IMR-90 (cell line): ENCODE measurements around the gene EPB41L1. TPM values are rescaled to one million over a fixed set of nuclear protein-coding genes. Genes with fewer than 3 reads are reported as not detected.

Experiments used
- ATAC-seq: fragments of 200-7000 bp; cut with Tn5 transposase; 2 replicates; pipeline ENCODE4 v1.9.1; 2020; ENCODE audit warnings: low read depth, mild to moderate bottlenecking, moderate library complexity
- BruUV-seq: library from RNA; stranded (reverse); fragments of 400-500 nt; replicated peaks from 2 replicates; lab custom pipeline; 2021; lab: Mats Ljungman, UMichigan
- CTCF ChIA-PET: fragments of 300-600 bp; formaldehyde crosslinking; extraction: SDS; loops from one replicate; lab custom pipeline; 2021; ENCODE audit warnings: antibody characterized with exemption; lab: Yijun Ruan, JAX
- POLR2A ChIA-PET: fragments of 300-600 bp; sonication (Branson Sonifier 250); formaldehyde crosslinking; loops from one replicate; lab custom pipeline; 2022; ENCODE audit warnings: antibody characterized with exemption; ENCODE audit not compliant: unreplicated experiment; lab: Charles Lee
- DNase-seq: peaks from one replicate; pipeline ENCODE4 v3.0.0; 2013
- H2AFZ ChIP-seq: replicated peaks from 2 replicates; pipeline ENCODE3; 2013; ENCODE audit warnings: low read length, mild to moderate bottlenecking; ENCODE audit not compliant: poor library complexity
- H2AK5ac ChIP-seq: 2 replicates; pipeline ENCODE4 v1.6.1; 2013; ENCODE audit warnings: low read depth, low read length, inconsistent platforms
- H2AK9ac ChIP-seq: replicated peaks from 2 replicates; pipeline ENCODE3; 2013; ENCODE audit warnings: mild to moderate bottlenecking, low read depth, low read length, moderate library complexity; ENCODE audit not compliant: poor library complexity
- H2BK120ac ChIP-seq: 2 replicates; pipeline ENCODE4 v1.6.1; 2013; ENCODE audit warnings: low read depth, low read length, inconsistent platforms
- H2BK15ac ChIP-seq: 3 replicates; pipeline ENCODE4 v1.6.1; 2013; ENCODE audit warnings: low read depth, low read length, inconsistent platforms
- H2BK20ac ChIP-seq: 2 replicates; pipeline ENCODE4 v1.6.1; 2013; ENCODE audit warnings: low read depth, mild to moderate bottlenecking, inconsistent platforms, low read length, moderate library complexity
- H2BK5ac ChIP-seq: 2 replicates; pipeline ENCODE4 v1.6.1; 2013; ENCODE audit warnings: mild to moderate bottlenecking, low read depth, low read length, inconsistent platforms; ENCODE audit not compliant: poor library complexity, severe bottlenecking
- H3K14ac ChIP-seq: replicated peaks from 2 replicates; pipeline ENCODE4 v1.6.1; 2013; ENCODE audit warnings: low read depth, low read length, inconsistent platforms
- H3K18ac ChIP-seq: 2 replicates; pipeline ENCODE4 v1.6.1; 2013; ENCODE audit warnings: low read depth, low read length, control low read depth
- H3K23ac ChIP-seq: 2 replicates; pipeline ENCODE4 v1.6.1; 2013; ENCODE audit warnings: low read depth, low read length, inconsistent platforms
- H3K27ac ChIP-seq: 2 replicates; pipeline ENCODE4 v1.5.1; 2013; ENCODE audit warnings: mild to moderate bottlenecking, control low read depth, low read length; ENCODE audit not compliant: insufficient read depth
- H3K27me3 ChIP-seq: 2 replicates; pipeline ENCODE4 v1.6.1; 2013; ENCODE audit warnings: low read length; ENCODE audit not compliant: control insufficient read depth, insufficient read depth
- H3K36me3 ChIP-seq: 2 replicates; pipeline ENCODE4 v1.6.1; 2013; ENCODE audit warnings: low read length, mixed read lengths; ENCODE audit not compliant: control insufficient read depth, insufficient read depth
- H3K4ac ChIP-seq: 2 replicates; pipeline ENCODE4 v1.6.1; 2013; ENCODE audit warnings: low read depth, low read length, inconsistent platforms
- H3K4me1 ChIP-seq: 2 replicates; pipeline ENCODE4 v1.6.1; 2013; ENCODE audit warnings: low read length, mixed read lengths; ENCODE audit not compliant: control insufficient read depth, insufficient read depth
- H3K4me2 ChIP-seq: 2 replicates; pipeline ENCODE4 v1.6.1; 2013; ENCODE audit warnings: low read depth, mild to moderate bottlenecking, control low read depth, low read length, moderate library complexity
- H3K4me3 ChIP-seq: 2 replicates; pipeline ENCODE4 v1.5.1; 2013; ENCODE audit warnings: low read depth, mild to moderate bottlenecking, control low read depth, low read length, moderate library complexity; ENCODE audit not compliant: insufficient read depth
- H3K56ac ChIP-seq: 2 replicates; pipeline ENCODE4 v1.6.1; 2013; ENCODE audit warnings: low read length, inconsistent platforms; ENCODE audit not compliant: insufficient read depth; ENCODE audit errors: extremely low read depth
- H3K79me1 ChIP-seq, 2 experiments: 2 replicates each; pipeline ENCODE4 v1.6.1; 2013; ENCODE audit warnings: low read length in 2 of 2, inconsistent platforms in 1 of 2, low read depth in 1 of 2
- H3K9ac ChIP-seq: 2 replicates; pipeline ENCODE4 v1.6.1; 2013; ENCODE audit warnings: low read depth, low read length, control low read depth
- H3K9me1 ChIP-seq: 2 replicates; pipeline ENCODE4 v1.6.1; 2013; ENCODE audit warnings: low read length, inconsistent platforms; ENCODE audit not compliant: insufficient read depth
- H3K9me3 ChIP-seq: 2 replicates; pipeline ENCODE4 v1.6.1; 2013; ENCODE audit warnings: low read length; ENCODE audit not compliant: control insufficient read depth, insufficient read depth
- H4K20me1 ChIP-seq: 2 replicates; pipeline ENCODE4 v1.6.1; 2013; ENCODE audit warnings: low read length, inconsistent platforms; ENCODE audit not compliant: insufficient read depth
- H4K5ac ChIP-seq: 2 replicates; pipeline ENCODE4 v1.6.1; 2013; ENCODE audit warnings: mild to moderate bottlenecking, low read depth, low read length, control low read depth
- H4K8ac ChIP-seq, 2 experiments: 2 replicates each; pipeline ENCODE4 v1.6.1; 2013; ENCODE audit warnings: low read depth in 2 of 2, low read length in 2 of 2, control low read depth in 1 of 2, inconsistent platforms in 1 of 2
- H4K91ac ChIP-seq: 2 replicates; pipeline ENCODE4 v1.6.1; 2013; ENCODE audit warnings: low read depth, low read length, inconsistent platforms; ENCODE audit not compliant: insufficient read depth
- BHLHE40 ChIP-seq: fragments of 150-350 bp; IDR thresholded peaks from 2 replicates; pipeline ENCODE4 v1.6.1; 2016; ENCODE audit warnings: mild to moderate bottlenecking, low read depth, low read length
- MAFK ChIP-seq: IDR thresholded peaks from 2 replicates; pipeline ENCODE4 v1.6.1; 2012; ENCODE audit warnings: low read depth, low read length, improper control_type of control experiment
- POLR2A ChIP-seq: IDR thresholded peaks from 2 replicates; pipeline ENCODE4 v1.6.1; 2012; ENCODE audit warnings: mild to moderate bottlenecking, low read depth, low read length
- WGBS, 2 experiments: methylation state at CpG; one replicate each; pipeline versions ENCODE4 v1.1.5 to v1.1.7; 2013; ENCODE audit warnings: missing lambda C conversion rate in 2 of 2; ENCODE audit not compliant: insufficient read length in 1 of 2; ENCODE audit errors: extremely low coverage in 2 of 2; 5-methylcytosine and 5-hydroxymethylcytosine counted together
- dilution Hi-C: fragments of 300-500 bp; cut with HindIII; formaldehyde crosslinking; loops from one replicate; pipeline ENCODE4 v1.14.3; 2018; ENCODE audit warnings: low sequenced_read_pairs; ENCODE audit not compliant: unreplicated experiment
- in situ Hi-C: fragments of 300-500 bp; cut with MboI; formaldehyde crosslinking; loops from 3 replicates; pipeline ENCODE4 v1.14.3; 2019; ENCODE audit warnings: low sequenced_read_pairs, inconsistent platforms, mixed read lengths
- intact Hi-C: fragments of 100-400 bp; cut with micrococcal nuclease; formaldehyde crosslinking; loops from 2 replicates; pipeline ENCODE4 v1.10.0; 2022
- polyA plus RNA-seq, 3 experiments: library from polyadenylated mRNA; depleted of rRNA; stranded (reverse); fragments of >200 nt; gene quantifications; 2 replicates each; pipeline ENCODE4 v1.2.3, GENCODE V29; 2012; ENCODE audit warnings: low replicate concordance in 1 of 3
- total RNA-seq: library from RNA; depleted of rRNA; stranded (reverse); fragments of >200 nt; gene quantifications from 2 replicates; pipeline ENCODE4 v1.2.3, GENCODE V29; 2012
- TF ChIP-seq, protein P1 (sequence below): fragments of 150-350 bp; IDR thresholded peaks from 2 replicates; pipeline ENCODE4 v1.6.1; 2017; ENCODE audit warnings: mild to moderate bottlenecking, antibody characterized with exemption, low read length, low read depth

EPB41L1 gene
- total and polyA plus RNA-seq, 2 of the 4 experiments (the other 2 are of a cell fraction): 12.5 to 33.7 TPM

GRCh38 chr20:36248836-36249235 lies 94.3 kb downstream of the EPB41L1 start:
- no peak overlapping the region for H4K91ac ChIP-seq
- H3K9ac ChIP-seq: no peak overlapping the region
- intact Hi-C loops: no loop called here
- in situ Hi-C loops: no loop called here
- no peak overlapping the region for H2BK15ac ChIP-seq
- TF ChIP-seq, protein P1, sequence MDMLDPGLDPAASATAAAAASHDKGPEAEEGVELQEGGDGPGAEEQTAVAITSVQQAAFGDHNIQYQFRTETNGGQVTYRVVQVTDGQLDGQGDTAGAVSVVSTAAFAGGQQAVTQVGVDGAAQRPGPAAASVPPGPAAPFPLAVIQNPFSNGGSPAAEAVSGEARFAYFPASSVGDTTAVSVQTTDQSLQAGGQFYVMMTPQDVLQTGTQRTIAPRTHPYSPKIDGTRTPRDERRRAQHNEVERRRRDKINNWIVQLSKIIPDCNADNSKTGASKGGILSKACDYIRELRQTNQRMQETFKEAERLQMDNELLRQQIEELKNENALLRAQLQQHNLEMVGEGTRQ: no peak
- no peak for TF ChIP-seq POLR2A
- no peak for TF ChIP-seq MAFK
- TF ChIP-seq BHLHE40: no peak
- H3K18ac ChIP-seq: no peak overlapping the region
- no peak overlapping the region for H4K5ac ChIP-seq
- H3K23ac ChIP-seq: no peak overlapping the region
- H3K4ac ChIP-seq: no peak overlapping the region
- peaks cover 32 to 43% of the 10 kb centered on the region in 2 experiments for H3K79me1 ChIP-seq
- H2BK120ac ChIP-seq: no peak overlapping the region
- H2AK5ac ChIP-seq: no peak overlapping the region
- no peak overlapping the region for H4K8ac ChIP-seq
- no peaks in the 10 kb centered on the region for H3K4me1 ChIP-seq
- no CpG with 5 or more reads among the region's 4 CpGs for WGBS, 2 experiments
- no peak overlapping the region for H3K4me2 ChIP-seq
- no TSS peak for BruUV-seq
- H3K9me3 ChIP-seq: no peaks in the 10 kb centered on the region
- POLR2A ChIA-PET: no interaction called here
- CTCF ChIA-PET: no interaction called here
- H2AFZ ChIP-seq: no peak overlapping the region
- peaks cover 57% of the 10 kb centered on the region for H3K36me3 ChIP-seq
- dilution Hi-C loops: no loop called here
- peaks cover 21% of the 10 kb centered on the region for H4K20me1 ChIP-seq
- no peak overlapping the region for H3K14ac ChIP-seq
- H2BK5ac ChIP-seq: no peak overlapping the region
- peaks cover 6% of the 10 kb centered on the region; the same call in 1 of the 2 replicates for H3K9me1 ChIP-seq
- DNase-seq: no peak
- no peaks in the 10 kb centered on the region for H3K27me3 ChIP-seq
- H3K56ac ChIP-seq: no peak overlapping the region
- H3K27ac ChIP-seq: no peak overlapping the region
- H2BK20ac ChIP-seq: no peak overlapping the region
- H2AK9ac ChIP-seq: no peak overlapping the region
- H3K4me3 ChIP-seq: no peak overlapping the region
- ATAC-seq: no peak
